GM08714 (cell line): ENCODE results near the gene RAPGEF1.
A peak's percentile ranks its signal among the peaks of the same experiment; 100 is the strongest.

Experiments
- H3K4me3 ChIP-seq: fragments of 200-500 bp; sonication (Bioruptor generic); 2 replicates; pipeline ENCODE4 v1.5.1; 2014; ENCODE audit warnings: mild to moderate bottlenecking, low read length, inconsistent platforms
- ZNF274 ChIP-seq: IDR thresholded peaks from 2 replicates; pipeline ENCODE4 v1.6.1; 2012; ENCODE audit warnings: mild to moderate bottlenecking, low read depth, low read length

Gene RAPGEF1, protein sequence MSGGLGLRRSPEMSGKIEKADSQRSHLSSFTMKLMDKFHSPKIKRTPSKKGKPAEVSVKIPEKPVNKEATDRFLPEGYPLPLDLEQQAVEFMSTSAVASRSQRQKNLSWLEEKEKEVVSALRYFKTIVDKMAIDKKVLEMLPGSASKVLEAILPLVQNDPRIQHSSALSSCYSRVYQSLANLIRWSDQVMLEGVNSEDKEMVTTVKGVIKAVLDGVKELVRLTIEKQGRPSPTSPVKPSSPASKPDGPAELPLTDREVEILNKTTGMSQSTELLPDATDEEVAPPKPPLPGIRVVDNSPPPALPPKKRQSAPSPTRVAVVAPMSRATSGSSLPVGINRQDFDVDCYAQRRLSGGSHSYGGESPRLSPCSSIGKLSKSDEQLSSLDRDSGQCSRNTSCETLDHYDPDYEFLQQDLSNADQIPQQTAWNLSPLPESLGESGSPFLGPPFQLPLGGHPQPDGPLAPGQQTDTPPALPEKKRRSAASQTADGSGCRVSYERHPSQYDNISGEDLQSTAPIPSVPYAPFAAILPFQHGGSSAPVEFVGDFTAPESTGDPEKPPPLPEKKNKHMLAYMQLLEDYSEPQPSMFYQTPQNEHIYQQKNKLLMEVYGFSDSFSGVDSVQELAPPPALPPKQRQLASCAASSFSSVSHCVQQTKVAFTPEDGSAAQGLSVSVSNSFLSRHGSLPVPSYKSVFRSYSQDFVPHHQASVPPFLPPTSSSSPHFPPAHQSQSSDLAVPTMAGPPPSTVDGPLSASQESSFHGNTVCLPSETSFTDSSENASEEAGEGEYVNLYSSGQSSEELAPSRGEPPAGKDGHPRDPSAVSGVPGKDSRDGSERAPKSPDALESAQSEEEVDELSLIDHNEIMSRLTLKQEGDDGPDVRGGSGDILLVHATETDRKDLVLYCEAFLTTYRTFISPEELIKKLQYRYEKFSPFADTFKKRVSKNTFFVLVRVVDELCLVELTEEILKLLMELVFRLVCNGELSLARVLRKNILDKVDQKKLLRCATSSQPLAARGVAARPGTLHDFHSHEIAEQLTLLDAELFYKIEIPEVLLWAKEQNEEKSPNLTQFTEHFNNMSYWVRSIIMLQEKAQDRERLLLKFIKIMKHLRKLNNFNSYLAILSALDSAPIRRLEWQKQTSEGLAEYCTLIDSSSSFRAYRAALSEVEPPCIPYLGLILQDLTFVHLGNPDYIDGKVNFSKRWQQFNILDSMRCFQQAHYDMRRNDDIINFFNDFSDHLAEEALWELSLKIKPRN (N-terminal part only)

DNA sequence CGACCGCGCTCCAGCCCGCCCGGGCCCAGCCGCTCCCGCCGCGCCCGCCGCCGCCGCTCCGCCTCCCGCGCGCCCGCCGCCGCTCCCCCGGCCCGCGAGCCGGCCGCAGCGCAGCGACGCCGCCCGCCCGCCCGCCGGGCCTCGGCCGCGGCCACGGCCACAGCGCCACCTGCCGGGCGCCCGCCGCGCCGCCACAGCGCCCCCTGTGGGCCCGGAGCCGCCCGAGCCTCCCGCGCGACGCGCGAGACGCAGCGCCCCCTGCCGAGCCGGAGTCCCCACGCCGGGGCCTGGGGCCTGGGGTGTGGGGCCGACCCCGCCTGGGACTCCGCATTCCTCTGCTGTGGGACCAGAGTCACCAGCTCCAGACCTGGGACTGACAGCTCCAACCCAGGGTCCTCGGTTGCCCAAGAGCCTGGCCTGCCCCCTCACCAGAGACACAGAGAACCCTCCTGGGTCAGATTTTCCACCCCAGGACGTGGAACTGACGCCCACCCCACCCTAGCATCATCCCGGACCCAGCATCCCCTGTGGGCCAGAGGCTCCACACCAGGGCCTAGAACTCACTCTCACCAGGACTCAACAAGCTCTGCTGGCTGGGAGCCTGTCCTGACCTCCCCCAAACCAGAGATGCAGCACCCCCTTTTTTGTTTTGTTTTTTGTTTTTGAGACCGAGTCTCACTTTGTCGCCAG is at the start of gene RAPGEF1:
RAPGEF1 (minus strand) TSS at position 118 of the 690 bp plus-strand sequence. CDS start 246 bp downstream, outside the sequence.
- no peak for TF ChIP-seq ZNF274
- H3K4me3 ChIP-seq, result peak within 1 kb of the TSS; percentile 78

GRCh38 chr9:131788851-131789250 is 49.0 kb upstream of the RAPGEF1 start:
- H3K4me3 ChIP-seq, result no peak overlapping the region
- no peak for TF ChIP-seq ZNF274

GRCh38 chr9:131787838-131788237 is 48.0 kb upstream of the RAPGEF1 start:
- H3K4me3 ChIP-seq, result no peak overlapping the region
- TF ChIP-seq ZNF274, result no peak

DNA sequence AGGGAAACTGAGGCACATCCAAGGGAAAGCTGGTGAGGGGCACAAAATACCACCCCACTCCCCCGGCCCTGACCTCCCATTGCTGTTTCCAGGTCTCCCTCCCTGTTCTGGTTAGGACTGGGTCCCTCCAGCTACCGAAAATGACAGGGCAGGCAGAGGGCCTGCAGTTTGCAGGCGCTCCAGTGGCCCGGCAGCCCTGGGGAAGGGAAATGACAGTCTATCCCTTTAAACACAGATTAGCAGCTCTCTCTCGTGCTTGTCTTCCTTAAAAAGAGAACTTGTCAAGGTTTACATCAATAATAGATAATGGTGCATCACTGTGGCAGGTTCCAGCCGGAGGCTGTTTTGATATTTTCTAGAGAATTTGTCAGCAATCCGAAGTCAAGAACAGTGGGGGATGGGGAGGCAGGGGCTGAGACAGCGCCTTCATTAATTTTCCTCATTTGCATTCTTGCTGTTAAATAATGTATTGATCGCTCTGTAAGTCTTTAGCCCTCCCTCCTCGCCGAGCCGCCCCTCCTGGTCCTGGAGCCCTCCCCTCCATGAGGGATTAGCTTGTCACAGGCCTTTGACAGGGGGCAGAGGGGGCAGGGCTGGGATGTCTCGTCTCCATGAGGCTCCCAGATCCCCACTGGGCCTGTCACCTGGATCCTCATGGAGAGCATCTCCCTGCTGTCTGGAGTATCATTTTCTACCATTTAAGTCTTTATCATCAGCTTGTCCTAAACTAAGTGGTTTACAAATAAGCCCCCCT is 45.0 kb upstream of the RAPGEF1 start:
- H3K4me3 ChIP-seq, result no peak overlapping the region
- TF ChIP-seq ZNF274, result no peak

DNA sequence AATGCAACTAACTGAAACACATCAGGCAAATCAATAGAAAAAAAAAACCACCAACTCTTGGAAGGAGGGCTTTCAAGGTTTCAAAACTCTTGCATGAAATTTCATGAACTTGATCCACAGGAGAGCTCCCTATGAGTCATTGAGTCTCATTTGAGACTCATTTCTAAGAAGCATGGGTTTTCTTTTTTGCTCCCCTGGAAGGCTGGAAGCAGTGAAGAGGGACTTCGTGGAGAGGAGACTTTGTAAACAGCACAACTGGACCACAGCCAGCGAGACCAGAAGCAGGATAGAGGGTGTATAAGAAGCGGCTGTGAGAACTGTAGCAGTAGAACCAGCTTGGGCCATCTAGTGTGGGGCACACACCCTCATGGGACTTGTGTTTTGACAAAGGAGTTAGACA is 41.2 kb upstream of the RAPGEF1 start:
- no peak for TF ChIP-seq ZNF274
- H3K4me3 ChIP-seq, result no peak overlapping the region

- TF ChIP-seq ZNF274, result no peak
- H3K4me3 ChIP-seq, result no peak overlapping the region
Measured at GRCh38 chr9:131776473-131776872, 36.6 kb upstream of the RAPGEF1 start.

DNA sequence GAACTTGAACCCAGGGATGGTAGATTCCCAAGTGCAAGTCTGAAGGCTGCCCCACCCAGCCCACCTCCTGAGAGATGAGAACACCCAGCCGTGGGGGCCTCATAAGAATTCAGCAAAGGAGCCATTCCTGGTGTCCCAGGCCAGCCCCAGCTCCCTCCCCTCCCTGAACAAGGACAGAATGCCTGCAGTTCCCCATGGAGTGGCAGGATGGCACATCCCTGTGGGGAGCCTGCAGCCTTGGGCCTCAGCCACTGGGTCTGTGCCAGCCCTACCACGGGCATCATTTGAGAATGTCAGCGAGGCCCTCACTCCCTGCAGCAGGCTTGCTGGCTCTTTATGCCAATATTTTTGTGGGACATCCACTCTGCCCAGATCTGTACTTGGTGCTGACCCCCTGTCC is 36.2 kb upstream of the RAPGEF1 start:
- no peak for TF ChIP-seq ZNF274
- no peak overlapping the region for H3K4me3 ChIP-seq

DNA sequence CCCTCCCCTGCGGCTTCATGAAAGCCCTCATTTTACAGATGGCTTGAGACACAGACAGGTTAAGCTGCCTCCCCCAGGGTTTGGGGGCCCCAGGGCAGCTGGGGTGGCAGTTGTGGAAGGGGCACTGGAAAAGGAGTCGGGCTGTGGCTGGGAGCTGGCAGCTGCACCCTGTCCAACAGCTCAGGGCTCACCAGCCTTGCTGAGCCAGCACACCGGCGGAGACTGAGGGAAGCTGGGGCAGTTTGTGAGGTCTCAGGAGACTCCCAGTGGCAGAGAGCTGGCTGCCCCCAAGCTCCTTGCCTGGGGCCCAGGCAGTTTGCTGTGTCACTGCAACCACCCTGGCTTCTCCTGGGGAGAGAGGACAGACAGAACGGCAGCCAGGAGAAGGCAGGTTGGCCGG is 34.8 kb upstream of the RAPGEF1 start:
- TF ChIP-seq ZNF274, result no peak
- H3K4me3 ChIP-seq, result no peak overlapping the region

GRCh38 chr9:131773911-131774379 is 34.1 kb upstream of the RAPGEF1 start:
- no peak for TF ChIP-seq ZNF274
- H3K4me3 ChIP-seq, result no peak overlapping the region

DNA sequence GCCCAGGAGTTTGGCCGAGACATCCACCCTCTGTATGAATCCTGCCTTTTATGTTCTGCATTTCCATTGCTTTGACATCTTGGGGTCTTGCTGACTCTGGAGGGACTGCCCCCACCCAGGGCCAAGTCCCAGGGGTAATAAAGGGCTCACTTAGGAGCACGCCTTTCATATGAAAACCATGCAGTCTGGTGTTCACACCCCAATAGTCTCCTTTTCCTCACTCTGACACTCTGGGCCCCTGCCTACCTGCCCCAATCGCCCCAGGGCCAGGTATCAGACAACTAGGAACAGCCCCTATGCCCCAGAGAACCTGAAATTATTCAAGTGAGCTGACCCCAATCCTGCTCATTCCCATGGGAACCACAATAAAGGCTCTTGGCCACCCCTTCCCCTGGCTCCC is 33.1 kb upstream of the RAPGEF1 start:
- H3K4me3 ChIP-seq, result no peak overlapping the region
- no peak for TF ChIP-seq ZNF274

DNA sequence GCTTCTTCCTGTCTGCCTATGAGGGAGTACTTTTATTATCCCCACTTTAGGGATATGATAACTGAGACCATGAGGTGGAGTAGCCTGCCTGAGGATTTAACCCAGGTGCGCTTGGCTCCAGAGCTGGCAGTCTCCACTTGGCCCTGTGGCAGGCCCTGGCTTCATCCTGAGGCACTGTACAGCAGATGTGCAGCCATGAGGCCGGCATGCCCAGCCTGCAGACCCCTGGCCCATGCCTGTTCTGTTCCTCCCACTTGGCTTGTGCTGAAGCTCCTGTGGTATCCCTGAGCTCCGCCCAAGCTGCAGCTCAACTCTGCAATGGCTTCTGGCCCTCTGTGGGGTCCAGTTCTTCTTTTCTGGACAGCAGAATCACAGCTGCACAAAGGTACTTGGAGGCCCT is 31.8 kb upstream of the RAPGEF1 start:
- no peak overlapping the region for H3K4me3 ChIP-seq
- TF ChIP-seq ZNF274, result no peak

GRCh38 chr9:131769361-131769760 is 29.5 kb upstream of the RAPGEF1 start:
- TF ChIP-seq ZNF274, result no peak

DNA sequence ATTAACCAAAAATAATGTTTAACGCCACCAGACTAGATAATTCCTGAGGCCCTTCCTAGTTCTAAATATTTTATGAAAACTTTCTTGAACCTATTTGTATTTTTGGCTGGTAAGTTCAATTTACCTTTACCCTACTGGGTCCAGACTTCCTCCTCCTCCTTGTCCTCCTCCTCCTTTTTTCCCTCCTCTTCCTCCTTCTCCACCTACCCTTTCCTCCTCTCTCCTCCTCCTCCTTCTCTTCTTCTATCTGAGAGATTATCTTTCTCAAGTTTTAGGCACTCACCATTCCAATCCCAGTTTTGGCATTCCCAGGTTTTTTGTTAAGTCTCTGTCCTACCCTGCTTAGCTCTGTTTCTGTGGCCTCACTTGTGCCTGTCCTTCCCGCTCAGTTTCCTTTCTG is 24.7 kb upstream of the RAPGEF1 start:
- TF ChIP-seq ZNF274, result no peak
- no peak overlapping the region for H3K4me3 ChIP-seq

More at GRCh38 chr9:131769361-131769760, 29.5 kb upstream of the RAPGEF1 start:
- H3K4me3 ChIP-seq, result no peak overlapping the region
